Esophagus squamous epithelium (tissue), 4 donors: ENCODE data around the gene NCOR2.

ENCODE experiments used
- CTCF ChIP-seq, 6 experiments: fragments of 450-650 bp in 4 of 6; fragments of 200-600 bp in 2 of 6; sonication (generic) in 2 of 6; IDR thresholded peaks; one replicate each; pipeline ENCODE4 v1.5.1; 2016 to 2019; ENCODE audit warnings: antibody characterized with exemption in 6 of 6, mild to moderate bottlenecking in 4 of 6, moderate library complexity in 4 of 6
- POLR2A ChIP-seq, 4 donors: fragments of 450-650 bp; IDR thresholded peaks; one replicate each; pipeline ENCODE4 v1.6.1; 2017; ENCODE audit warnings: antibody characterized with exemption in 4 of 4, mild to moderate bottlenecking in 4 of 4, moderate library complexity in 3 of 4

GRCh38 chr12:124581307-124582107 lies 14.1 kb upstream of the NCOR2 start:
- TF ChIP-seq POLR2A (IDR thresholded peaks at IDR 0.05), result no peak
- no peak for TF ChIP-seq CTCF (IDR thresholded peaks at IDR 0.05)
